ENCODE data around the gene METRN.

DNA sequence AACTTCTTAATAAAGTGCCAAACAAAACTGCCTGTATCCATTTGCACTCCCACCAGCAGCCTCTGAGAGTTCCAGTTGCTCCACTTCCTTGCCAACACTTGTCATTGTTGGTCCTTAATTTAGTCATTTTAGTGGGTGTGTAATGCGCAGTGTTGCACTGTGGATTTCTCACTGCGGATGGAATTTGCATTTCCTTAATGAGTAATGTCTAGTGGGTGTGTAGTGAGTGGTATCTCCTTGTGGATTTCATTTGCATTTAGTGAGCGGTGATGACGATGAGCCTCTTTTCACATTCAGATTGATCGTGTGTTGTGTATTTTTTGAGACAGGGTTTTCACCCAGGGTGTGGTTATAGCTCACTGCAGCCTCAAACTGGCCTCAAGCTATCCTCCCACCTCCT is 41.5 kb downstream of the METRN start:
- TF ChIP-seq CTCF (IDR thresholded peaks at IDR 0.05; ENCODE audit: low read length) (no peak), EZH2 (optimal IDR thresholded peaks at IDR 0.05; ENCODE audit: low read depth, low read length) (no peak)

Data from MM.1S (cell line).